Upper lobe of left lung (tissue), 6 donors: ENCODE measurements around the gene SKA1. TPM values are rescaled to one million over a fixed set of nuclear protein-coding genes. Genes with fewer than 3 reads are reported as not detected.
"Not testable (repeated sequence)": the region's sequence is repeated elsewhere in the genome, so short reads cannot be mapped to it uniquely, and the experiment has no call there.

ENCODE experiments used
- ATAC-seq, 2 donors: fragments of 200-7000 bp; cut with Tn5 transposase; one replicate each; pipeline ENCODE4 v1.9.1; 2022; ENCODE audit warnings: mild to moderate bottlenecking in 2 of 2, moderate library complexity in 2 of 2; ENCODE audit not compliant: low FRiP score in 2 of 2
- DNase-seq, 2 donors: peaks; one replicate each; pipeline ENCODE4 v3.0.0-alpha.2; 2019 to 2020
- H3K27ac ChIP-seq, 4 donors: fragments of 200-600 bp; sonication (generic); one replicate each; pipeline ENCODE4 v1.5.1; 2016 to 2019
- H3K27me3 ChIP-seq, 4 donors: fragments of 200-600 bp; sonication (generic); one replicate each; pipeline ENCODE4 v1.5.1; 2017 to 2019
- H3K36me3 ChIP-seq, 4 donors: fragments of 200-600 bp; sonication (generic); one replicate each; pipeline ENCODE4 v1.5.1; 2016 to 2019
- H3K4me1 ChIP-seq, 4 donors: fragments of 200-600 bp; sonication (generic); one replicate each; pipeline ENCODE4 v1.5.1; 2018 to 2019
- H3K4me3 ChIP-seq, 4 donors: fragments of 200-600 bp; sonication (generic); one replicate each; pipeline ENCODE4 v1.5.1; 2017 to 2019; ENCODE audit warnings: mild to moderate bottlenecking in 2 of 4, moderate library complexity in 1 of 4
- H3K9me3 ChIP-seq, 4 donors: fragments of 200-600 bp; sonication (generic); one replicate each; pipeline ENCODE4 v1.5.1; 2018 to 2019
- CTCF ChIP-seq, 6 experiments: fragments of 450-650 bp in 4 of 6; fragments of 200-600 bp in 2 of 6; sonication (generic) in 2 of 6; IDR thresholded peaks; one replicate each; pipeline ENCODE4 v1.5.1; 2016 to 2019; ENCODE audit warnings: antibody characterized with exemption in 6 of 6
- EP300 ChIP-seq, 4 donors: sonication (generic); formaldehyde crosslinking; IDR thresholded peaks; one replicate each; pipeline ENCODE4 v1.5.1; 2017; ENCODE audit warnings: antibody characterized with exemption in 4 of 4, control low read depth in 2 of 4
- POLR2A ChIP-seq, 4 donors: fragments of 450-650 bp; IDR thresholded peaks; one replicate each; pipeline ENCODE4 v1.5.1; 2016 to 2017; ENCODE audit warnings: antibody characterized with exemption in 4 of 4, mild to moderate bottlenecking in 2 of 4
- POLR2AphosphoS5 ChIP-seq, 2 donors: sonication (generic); formaldehyde crosslinking; IDR thresholded peaks; one replicate each; pipeline ENCODE4 v1.5.1; 2017; ENCODE audit warnings: antibody characterized with exemption in 2 of 2
- WGBS, 2 donors: methylation state at CpG; one replicate each; pipeline ENCODE4 v1.1.5; 2017 to 2018; 5-methylcytosine and 5-hydroxymethylcytosine counted together
- total RNA-seq, 6 donors: library from RNA; depleted of rRNA in 4 of 6; stranded (reverse); fragments of >200 nt in 4 of 6; gene quantifications; one replicate each; pipeline versions ENCODE4 v1.1.0 to v1.2.1, GENCODE V29; 2016 to 2021
- donor health status: DM: no; HTN: no; CAD: no; lungs with moderate emphysema.
- donor health status: DM: no; HTN: yes; CAD: no; lungs with severe emphysema.

SKA1 gene
- total RNA-seq, 6 donors from 2014 or later = 0.46 to 2.5 (median 1.1) TPM; not detected in 2

GRCh38 chr18:50396005-50396660 is 21.3 kb downstream of the SKA1 start:
- no peak for ATAC-seq
- 89 to 92% methylated on average over 5 of the region's 5 CpGs for WGBS, 2 donors

GRCh38 chr18:50397023-50397422 is 22.2 kb downstream of the SKA1 start:
- Histone ChIP-seq H3K27ac (no peak overlapping the region), H3K9me3 (no peaks in the 10 kb centered on the region), H3K27me3 (peaks cover 0 to 4% (median 0%) of the 10 kb centered on the region in 4 donors), H3K36me3 (no peaks in the 10 kb centered on the region), H3K4me3 (no peak overlapping the region), H3K4me1 (peaks cover 0 to 5% (median 2%) of the 10 kb centered on the region in 4 donors)
- DNase-seq (no peak), ATAC-seq (no peak)
- TF ChIP-seq EP300 (IDR thresholded peaks at IDR 0.05) (no peak), CTCF (IDR thresholded peaks at IDR 0.05) (no peak), POLR2A (IDR thresholded peaks at IDR 0.05) (no peak), POLR2AphosphoS5 (IDR thresholded peaks at IDR 0.05) (no peak)
- WGBS, 2 donors = 91 to 94% methylated on average over 4 of the region's 4 CpGs

More at GRCh38 chr18:50396005-50396660, 21.3 kb downstream of the SKA1 start:
- TF ChIP-seq CTCF (IDR thresholded peaks at IDR 0.05) (no peak), POLR2A (IDR thresholded peaks at IDR 0.05) (no peak), EP300 (IDR thresholded peaks at IDR 0.05) (no peak), POLR2AphosphoS5 (IDR thresholded peaks at IDR 0.05) (no peak)
- DNase-seq = no peak
- Histone ChIP-seq H3K27me3 (no peaks in the 10 kb centered on the region), H3K36me3 (no peaks in the 10 kb centered on the region), H3K4me3 (no peak overlapping the region), H3K27ac (no peak overlapping the region), H3K9me3 (no peaks in the 10 kb centered on the region), H3K4me1 (no peaks in the 10 kb centered on the region)

GRCh38 chr18:50398099-50398498 is 23.3 kb downstream of the SKA1 start:
- ATAC-seq (no peak), DNase-seq (no peak)
- Histone ChIP-seq H3K9me3 (no peaks in the 10 kb centered on the region), H3K36me3 (no peaks in the 10 kb centered on the region), H3K4me1 (peaks cover 0 to 5% (median 2%) of the 10 kb centered on the region in 4 donors), H3K4me3 (no peak overlapping the region), H3K27ac (no peak overlapping the region), H3K27me3 (peaks cover 0 to 5% (median 0%) of the 10 kb centered on the region in 4 donors)
- WGBS, 2 donors = 37 to 38% methylated on average over 10 of the region's 10 CpGs
- TF ChIP-seq POLR2A (IDR thresholded peaks at IDR 0.05) = no peak
- TF ChIP-seq CTCF (IDR thresholded peaks at IDR 0.05) = no peak
- TF ChIP-seq EP300 (IDR thresholded peaks at IDR 0.05) = no peak
- no peak for TF ChIP-seq POLR2AphosphoS5 (IDR thresholded peaks at IDR 0.05)

GRCh38 chr18:50398947-50399346 is 24.1 kb downstream of the SKA1 start:
- peaks cover 0 to 5% (median 2%) of the 10 kb centered on the region in 4 donors for H3K4me1 ChIP-seq
- no peak overlapping the region for H3K4me3 ChIP-seq
- H3K9me3 ChIP-seq = no peaks in the 10 kb centered on the region
- H3K27ac ChIP-seq = no peak overlapping the region
- H3K36me3 ChIP-seq = no peaks in the 10 kb centered on the region
- WGBS, 2 donors = 90 to 94% methylated on average over 1 of the region's 1 CpG
- H3K27me3 ChIP-seq = peaks cover 0 to 5% (median 0%) of the 10 kb centered on the region in 4 donors
- no peak for TF ChIP-seq CTCF (IDR thresholded peaks at IDR 0.05)
- no peak for TF ChIP-seq POLR2A (IDR thresholded peaks at IDR 0.05)
- DNase-seq (no peak), ATAC-seq (no peak)

GRCh38 chr18:50399582-50399981 is 24.7 kb downstream of the SKA1 start:
- H3K36me3 ChIP-seq = no peaks in the 10 kb centered on the region
- H3K4me1 ChIP-seq = peaks cover 0 to 5% (median 2%) of the 10 kb centered on the region in 4 donors
- DNase-seq (no peak), ATAC-seq (no peak)
- peaks cover 0 to 5% (median 0%) of the 10 kb centered on the region in 4 donors for H3K27me3 ChIP-seq
- H3K9me3 ChIP-seq = no peaks in the 10 kb centered on the region
- H3K27ac ChIP-seq = no peak overlapping the region
- no peak overlapping the region for H3K4me3 ChIP-seq
- no peak for TF ChIP-seq POLR2AphosphoS5 (IDR thresholded peaks at IDR 0.05)
- TF ChIP-seq CTCF (IDR thresholded peaks at IDR 0.05) = no peak
- no peak for TF ChIP-seq POLR2A (IDR thresholded peaks at IDR 0.05)
- no peak for TF ChIP-seq EP300 (IDR thresholded peaks at IDR 0.05)
- 71 to 78% methylated on average over 4 of the region's 4 CpGs for WGBS, 2 donors

- ATAC-seq, H3K27me3 ChIP-seq, H3K27ac ChIP-seq, H3K9me3 ChIP-seq, H3K4me1 ChIP-seq, H3K36me3 ChIP-seq, H3K4me3 ChIP-seq, DNase-seq: not testable (repeated sequence)
- 56 to 63% methylated on average over 5 of the region's 5 CpGs for WGBS, 2 donors
Observed at GRCh38 chr18:50400438-50400837, 25.6 kb downstream of the SKA1 start.
